Fibroblast of mammary gland (primary cell): ENCODE measurements around the gene FAM118B.

Experiments used
- DNase-seq: peaks from one replicate; pipeline ENCODE4 v3.0.0-alpha.2; 2010; ENCODE audit warnings: low read depth
- H3K4me3 ChIP-seq: 2 replicates; pipeline ENCODE4 v1.5.1; 2011; ENCODE audit warnings: low read depth, mild to moderate bottlenecking, low read length, moderate library complexity; ENCODE audit not compliant: control insufficient read depth
- CTCF ChIP-seq: conservative IDR thresholded peaks from 2 replicates; pipeline ENCODE4 v1.5.1; 2011; ENCODE audit warnings: low read depth, low read length, inconsistent platforms; ENCODE audit not compliant: control insufficient read depth, insufficient read depth

The FAM118B gene

GRCh38 chr11:126217491-126217890, 5.9 kb downstream of the FAM118B start:
- no peak for DNase-seq
- no peak overlapping the region for H3K4me3 ChIP-seq
- no peak for TF ChIP-seq CTCF

DNA sequence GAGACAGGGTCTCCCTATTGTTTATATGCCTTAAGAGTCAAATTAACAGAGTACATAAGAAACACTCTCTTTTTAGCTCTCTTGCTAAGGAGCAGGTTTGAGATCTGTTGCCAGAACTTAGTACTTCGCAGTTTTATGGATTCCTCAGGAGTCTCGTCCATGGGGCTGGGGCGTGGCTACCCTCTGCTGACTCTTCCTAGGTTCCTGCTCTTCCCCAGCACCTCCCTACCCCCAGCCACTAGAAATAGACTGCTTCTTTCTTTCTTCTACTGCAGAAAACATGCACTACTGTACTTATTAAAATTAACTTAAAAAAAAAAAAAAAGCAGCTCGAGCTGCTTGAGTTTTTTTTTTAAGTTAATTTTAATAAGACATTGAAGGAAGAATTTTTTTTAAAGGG, 8.0 kb downstream of the FAM118B start:
- no peak for DNase-seq
- H3K4me3 ChIP-seq = no peak overlapping the region
- TF ChIP-seq CTCF = no peak

GRCh38 chr11:126224647-126225294, 13.2 kb downstream of the FAM118B start:
- H3K4me3 ChIP-seq = no peak overlapping the region
- TF ChIP-seq CTCF = no peak
- DNase-seq = no peak

DNA sequence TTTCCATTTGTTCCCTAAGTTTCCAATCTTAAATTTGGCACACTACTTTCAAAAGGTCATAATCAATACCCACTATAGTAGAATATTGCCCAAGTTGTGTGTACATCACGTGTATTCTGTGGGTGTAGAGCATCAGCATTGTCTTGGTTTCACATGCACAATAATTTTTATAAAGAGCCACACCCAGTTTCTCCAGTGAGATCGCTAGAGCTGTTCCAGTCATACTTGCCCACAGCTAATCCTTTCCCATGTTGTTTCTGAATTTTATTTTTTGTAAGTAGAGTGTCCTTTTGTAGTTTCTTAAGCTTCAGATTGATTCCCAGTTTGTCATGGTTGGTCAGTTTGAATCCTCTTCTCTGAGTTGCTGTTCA, 13.7 kb downstream of the FAM118B start:
- no peak overlapping the region for H3K4me3 ChIP-seq
- no peak for TF ChIP-seq CTCF
- DNase-seq = no peak

DNA sequence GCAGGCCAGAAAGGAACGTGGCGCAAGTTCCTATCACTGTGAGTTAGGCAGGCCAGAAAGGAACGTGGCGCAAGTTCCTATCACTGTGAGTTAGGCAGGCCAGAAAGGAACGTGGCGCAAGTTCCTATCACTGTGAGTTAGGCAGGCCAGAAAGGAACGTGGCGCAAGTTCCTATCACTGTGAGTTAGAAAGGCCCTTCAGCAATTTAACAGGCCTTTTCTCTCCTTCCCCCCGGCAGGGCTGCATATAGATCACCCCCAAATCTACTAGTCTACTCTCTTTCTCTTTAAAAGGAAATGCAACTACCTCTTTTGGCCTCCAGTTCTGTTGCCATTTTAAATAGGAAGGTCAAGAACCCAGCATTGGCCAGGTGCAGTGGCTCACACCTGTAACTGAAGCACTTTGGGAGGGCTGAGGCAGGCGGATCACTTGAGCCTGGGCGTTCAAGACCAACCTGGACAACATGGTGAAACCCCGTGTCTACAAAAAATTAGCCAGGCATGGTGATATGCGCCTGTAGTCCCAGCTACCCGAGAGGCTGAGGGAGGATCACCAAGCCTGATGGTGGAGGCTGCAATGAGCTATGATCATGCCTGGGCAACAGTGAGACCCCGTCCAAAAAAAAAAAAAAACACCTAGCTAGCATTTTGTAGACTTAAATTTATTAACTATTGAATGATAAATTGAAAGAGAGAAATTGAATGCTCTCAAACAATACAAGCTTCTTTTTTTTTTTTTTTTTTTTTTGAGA, 14.9 kb downstream of the FAM118B start:
- no peak for DNase-seq
- no peak for TF ChIP-seq CTCF
- H3K4me3 ChIP-seq = no peak overlapping the region

- no peak for TF ChIP-seq CTCF
- DNase-seq = peak; percentile 75
Measured at GRCh38 chr11:126229858-126230540, 18.4 kb downstream of the FAM118B start.

More at GRCh38 chr11:126229858-126230540, 18.4 kb downstream of the FAM118B start:
- no peak overlapping the region for H3K4me3 ChIP-seq
